Chondrocyte (in vitro differentiated cells): ENCODE measurements around the gene CRB1. TPM values are rescaled to one million over a fixed set of nuclear protein-coding genes. Genes with fewer than 3 reads are reported as not detected.
"Not testable (repeated sequence)": the region's sequence is repeated elsewhere in the genome, so short reads cannot be mapped to it uniquely, and the experiment has no call there.

Experiments used
- DNase-seq: peaks from one replicate; pipeline ENCODE4 v3.0.0; 2021; ENCODE audit warnings: mixed read lengths, low spot score
- H3K27ac Mint-ChIP-seq: one replicate; pipeline ENCODE4 v1.8.0; 2021; ENCODE audit warnings: mild to moderate bottlenecking, moderate library complexity, mixed read lengths; ENCODE audit not compliant: unreplicated experiment
- H3K27me3 Mint-ChIP-seq: 2 replicates; pipeline ENCODE4 v1.8.0; 2021; ENCODE audit warnings: low read depth, mixed read lengths
- H3K36me3 Mint-ChIP-seq: 2 replicates; pipeline ENCODE4 v1.8.0; 2021; ENCODE audit warnings: low read depth, mixed read lengths
- H3K4me1 Mint-ChIP-seq: 2 replicates; pipeline ENCODE4 v1.8.0; 2021; ENCODE audit warnings: low read depth, mild to moderate bottlenecking, mixed read lengths
- H3K4me3 Mint-ChIP-seq: one replicate; pipeline ENCODE4 v1.8.0; 2021; ENCODE audit warnings: mild to moderate bottlenecking, moderate library complexity, mixed read lengths; ENCODE audit not compliant: unreplicated experiment
- H3K9me3 Mint-ChIP-seq: 2 replicates; pipeline ENCODE4 v1.8.0; 2021; ENCODE audit warnings: low read depth, mixed read lengths
- total RNA-seq: library from RNA; stranded (reverse); gene quantifications from 3 replicates; pipeline ENCODE4 v1.2.1, GENCODE V29; 2021
- TF ChIP-seq, protein P1 (sequence below): fragments of 200-600 bp; sonication (generic); IDR thresholded peaks from 2 replicates; pipeline ENCODE4 v1.5.0; 2021; ENCODE audit warnings: antibody characterized with exemption, mild to moderate bottlenecking, moderate library complexity

The CRB1 gene
- total RNA-seq, 1 donor from 2014 or later, result not detected

DNA sequence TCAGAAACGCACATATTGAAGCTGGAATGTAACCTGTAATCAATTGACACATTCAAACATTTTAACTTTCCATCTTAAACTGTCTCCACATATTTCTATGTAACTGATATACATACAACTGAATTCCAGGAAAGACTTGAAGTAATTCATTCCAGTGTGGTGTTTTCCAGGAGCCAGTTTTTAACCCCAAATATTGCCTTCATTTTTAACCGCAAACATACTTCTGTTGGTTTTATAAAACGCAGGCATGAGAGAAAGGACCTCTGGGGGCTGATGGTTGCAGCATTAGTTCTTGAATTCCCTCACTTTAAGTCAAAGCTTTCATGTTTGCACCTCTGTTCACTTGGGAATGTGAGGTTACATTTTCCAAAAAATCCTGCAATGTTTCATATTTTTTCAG is 204.1 kb downstream of the CRB1 start:
- peaks cover 36% of the 10 kb centered on the region for H3K4me1 Mint-ChIP-seq
- DNase-seq, result no peak
- no peaks in the 10 kb centered on the region for H3K9me3 Mint-ChIP-seq
- no peak overlapping the region for H3K27ac Mint-ChIP-seq
- H3K4me3 Mint-ChIP-seq, result no peak overlapping the region
- H3K36me3 Mint-ChIP-seq, result peaks cover 2% of the 10 kb centered on the region
- TF ChIP-seq, protein P1, sequence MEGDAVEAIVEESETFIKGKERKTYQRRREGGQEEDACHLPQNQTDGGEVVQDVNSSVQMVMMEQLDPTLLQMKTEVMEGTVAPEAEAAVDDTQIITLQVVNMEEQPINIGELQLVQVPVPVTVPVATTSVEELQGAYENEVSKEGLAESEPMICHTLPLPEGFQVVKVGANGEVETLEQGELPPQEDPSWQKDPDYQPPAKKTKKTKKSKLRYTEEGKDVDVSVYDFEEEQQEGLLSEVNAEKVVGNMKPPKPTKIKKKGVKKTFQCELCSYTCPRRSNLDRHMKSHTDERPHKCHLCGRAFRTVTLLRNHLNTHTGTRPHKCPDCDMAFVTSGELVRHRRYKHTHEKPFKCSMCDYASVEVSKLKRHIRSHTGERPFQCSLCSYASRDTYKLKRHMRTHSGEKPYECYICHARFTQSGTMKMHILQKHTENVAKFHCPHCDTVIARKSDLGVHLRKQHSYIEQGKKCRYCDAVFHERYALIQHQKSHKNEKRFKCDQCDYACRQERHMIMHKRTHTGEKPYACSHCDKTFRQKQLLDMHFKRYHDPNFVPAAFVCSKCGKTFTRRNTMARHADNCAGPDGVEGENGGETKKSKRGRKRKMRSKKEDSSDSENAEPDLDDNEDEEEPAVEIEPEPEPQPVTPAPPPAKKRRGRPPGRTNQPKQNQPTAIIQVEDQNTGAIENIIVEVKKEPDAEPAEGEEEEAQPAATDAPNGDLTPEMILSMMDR, result no peak
- H3K27me3 Mint-ChIP-seq, result no peaks in the 10 kb centered on the region

DNA sequence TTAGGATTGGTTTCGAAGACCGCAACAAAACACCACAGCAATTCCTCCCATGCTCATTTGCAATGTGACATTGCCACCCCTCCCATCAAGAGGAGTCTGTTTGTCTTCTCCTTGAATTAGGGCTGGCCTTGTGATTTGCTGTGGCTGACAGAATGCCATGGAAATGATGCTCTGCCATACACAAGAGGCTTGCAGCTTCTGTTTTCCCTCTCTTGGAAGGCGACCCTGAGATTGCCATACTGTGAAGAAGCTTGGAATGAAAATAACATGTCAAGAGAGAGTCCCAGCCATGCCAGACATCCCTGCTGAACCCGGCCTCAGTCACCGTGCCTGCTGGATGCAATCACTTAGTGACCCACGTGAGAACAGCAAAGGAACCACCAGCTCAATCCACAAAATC is 212.4 kb downstream of the CRB1 start:
- no peak overlapping the region for H3K27ac Mint-ChIP-seq
- H3K36me3 Mint-ChIP-seq, result peaks cover 4% of the 10 kb centered on the region
- no peak overlapping the region for H3K4me3 Mint-ChIP-seq
- no peaks in the 10 kb centered on the region for H3K27me3 Mint-ChIP-seq
- no peak for DNase-seq
- no peaks in the 10 kb centered on the region for H3K4me1 Mint-ChIP-seq
- no peaks in the 10 kb centered on the region for H3K9me3 Mint-ChIP-seq
- TF ChIP-seq, protein P1, result no peak

DNA sequence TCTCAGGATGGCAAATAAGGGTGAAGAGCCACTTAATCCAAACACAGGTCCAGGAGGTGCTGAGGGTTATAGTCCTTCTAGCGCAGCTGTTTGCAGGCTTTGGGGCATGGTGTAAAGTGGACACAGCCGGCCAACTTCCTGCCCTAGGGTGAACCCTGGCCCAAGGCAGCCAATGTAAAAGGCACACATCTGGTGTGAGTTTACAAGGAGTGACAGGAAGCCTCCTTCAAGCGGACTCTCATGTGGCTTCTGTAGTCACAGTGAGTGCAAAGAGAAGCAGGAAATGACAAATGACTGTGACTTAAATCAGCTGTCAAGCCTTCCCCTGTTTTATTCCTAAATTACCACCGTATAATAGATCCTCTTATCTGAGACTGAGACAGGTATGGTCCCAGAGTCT is 213.0 kb downstream of the CRB1 start:
- Mint-ChIP-seq H3K27ac (no peak overlapping the region), H3K4me1 (peaks cover 6% of the 10 kb centered on the region), H3K4me3 (no peak overlapping the region), H3K9me3 (no peaks in the 10 kb centered on the region), H3K27me3 (no peaks in the 10 kb centered on the region), H3K36me3 (peaks cover 4% of the 10 kb centered on the region)
- TF ChIP-seq, protein P1, result no peak
- no peak for DNase-seq

DNA sequence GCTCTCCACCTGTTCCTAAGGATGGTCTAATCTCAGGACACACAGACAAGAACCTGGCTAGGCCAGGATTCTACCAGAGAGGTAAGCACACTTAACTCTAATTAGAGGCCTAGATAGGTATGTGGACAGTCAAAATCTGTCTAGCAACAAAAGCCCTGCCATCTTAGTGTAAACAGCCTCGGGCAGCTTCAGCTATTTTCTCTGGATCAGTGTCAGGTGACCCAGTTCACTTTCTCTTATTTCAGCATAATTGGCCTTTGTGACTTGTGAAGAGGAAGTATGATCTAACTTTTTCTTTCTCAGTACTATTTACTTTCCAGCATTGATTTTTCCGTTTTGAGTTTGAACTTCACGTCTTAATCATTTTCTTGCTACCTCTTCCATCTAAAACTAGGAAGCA is 217.7 kb downstream of the CRB1 start:
- Mint-ChIP-seq H3K4me3 (no peak overlapping the region), H3K4me1 (peaks cover 24% of the 10 kb centered on the region), H3K36me3 (no peaks in the 10 kb centered on the region), H3K9me3 (peaks cover 10% of the 10 kb centered on the region), H3K27ac (no peak overlapping the region), H3K27me3 (no peaks in the 10 kb centered on the region)
- TF ChIP-seq, protein P1, result no peak
- DNase-seq, result no peak

DNA sequence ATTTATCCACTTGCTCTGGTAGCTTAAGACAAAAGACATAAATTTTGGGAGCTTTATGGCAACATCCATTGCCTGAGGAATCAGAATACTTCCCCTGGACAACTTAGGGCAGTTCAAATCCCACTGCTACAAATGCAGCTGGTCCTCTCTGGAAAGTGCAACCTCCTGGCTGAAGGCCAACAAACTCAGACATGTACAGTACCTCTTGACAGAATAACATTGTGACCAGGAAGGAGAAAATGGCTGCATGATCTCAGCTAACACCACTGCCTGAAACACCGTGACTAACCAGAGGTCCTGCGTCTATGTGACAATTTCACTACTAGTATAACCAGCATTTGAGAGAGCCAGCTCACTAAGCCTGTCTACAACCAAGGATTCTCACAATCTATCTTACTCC is 218.9 kb downstream of the CRB1 start:
- Mint-ChIP-seq H3K4me3 (no peak overlapping the region), H3K36me3 (no peaks in the 10 kb centered on the region), H3K27me3 (no peaks in the 10 kb centered on the region), H3K9me3 (peaks cover 18% of the 10 kb centered on the region), H3K27ac (no peak overlapping the region), H3K4me1 (peaks cover 24% of the 10 kb centered on the region)
- TF ChIP-seq, protein P1, result no peak
- no peak for DNase-seq

DNA sequence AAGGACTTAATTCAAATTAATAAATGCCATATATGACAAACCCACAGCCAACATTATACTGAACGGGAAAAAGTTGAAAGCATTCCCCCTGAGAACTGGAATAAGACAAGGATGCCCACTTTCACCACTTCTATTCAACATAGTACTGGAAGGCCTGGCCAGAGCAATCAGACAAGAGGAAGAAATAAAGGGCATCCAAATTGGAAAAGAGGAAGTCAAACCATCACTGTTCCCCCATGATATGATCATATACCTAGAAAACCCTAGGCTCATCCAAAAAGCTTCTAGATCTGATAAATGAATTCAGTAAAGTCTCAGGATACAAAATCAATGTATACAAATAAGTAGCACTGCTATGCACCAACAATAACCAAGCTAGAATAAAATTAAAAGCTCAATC is 223.5 kb downstream of the CRB1 start:
- peaks cover 27% of the 10 kb centered on the region for H3K9me3 Mint-ChIP-seq
- not testable (repeated sequence) for H3K27ac Mint-ChIP-seq, H3K36me3 Mint-ChIP-seq, H3K27me3 Mint-ChIP-seq, H3K4me3 Mint-ChIP-seq, DNase-seq
- peaks cover 16% of the 10 kb centered on the region for H3K4me1 Mint-ChIP-seq
